GM18907 (cell line): ENCODE results near the gene PROC.

Experiments used
- ATAC-seq: cut with Tn5 transposase; IDR thresholded peaks from one replicate; pipeline ENCODE4 v1.9.1; 2021; ENCODE audit warnings: mild to moderate bottlenecking, moderate library complexity; ENCODE audit not compliant: unreplicated experiment

PROC gene

DNA sequence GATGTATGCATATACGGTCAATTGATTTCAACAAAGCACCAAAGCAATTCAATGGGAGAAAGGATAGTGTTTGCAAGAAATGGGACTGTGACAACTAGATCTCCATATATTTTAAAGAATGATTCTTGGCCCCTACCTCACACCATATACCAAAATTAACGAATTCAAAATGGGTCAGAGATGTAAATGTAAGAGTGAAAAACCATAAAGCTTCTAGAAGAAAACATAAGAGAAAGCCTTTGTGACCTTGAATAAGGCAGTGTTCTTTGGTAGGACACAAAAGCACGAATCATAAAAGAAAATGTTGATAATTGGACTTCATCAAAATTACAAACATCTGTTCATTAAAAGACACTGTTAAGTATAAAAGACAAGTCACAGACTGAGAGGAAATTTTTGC is 5.0 kb upstream of the PROC start:
- no peak for ATAC-seq

DNA sequence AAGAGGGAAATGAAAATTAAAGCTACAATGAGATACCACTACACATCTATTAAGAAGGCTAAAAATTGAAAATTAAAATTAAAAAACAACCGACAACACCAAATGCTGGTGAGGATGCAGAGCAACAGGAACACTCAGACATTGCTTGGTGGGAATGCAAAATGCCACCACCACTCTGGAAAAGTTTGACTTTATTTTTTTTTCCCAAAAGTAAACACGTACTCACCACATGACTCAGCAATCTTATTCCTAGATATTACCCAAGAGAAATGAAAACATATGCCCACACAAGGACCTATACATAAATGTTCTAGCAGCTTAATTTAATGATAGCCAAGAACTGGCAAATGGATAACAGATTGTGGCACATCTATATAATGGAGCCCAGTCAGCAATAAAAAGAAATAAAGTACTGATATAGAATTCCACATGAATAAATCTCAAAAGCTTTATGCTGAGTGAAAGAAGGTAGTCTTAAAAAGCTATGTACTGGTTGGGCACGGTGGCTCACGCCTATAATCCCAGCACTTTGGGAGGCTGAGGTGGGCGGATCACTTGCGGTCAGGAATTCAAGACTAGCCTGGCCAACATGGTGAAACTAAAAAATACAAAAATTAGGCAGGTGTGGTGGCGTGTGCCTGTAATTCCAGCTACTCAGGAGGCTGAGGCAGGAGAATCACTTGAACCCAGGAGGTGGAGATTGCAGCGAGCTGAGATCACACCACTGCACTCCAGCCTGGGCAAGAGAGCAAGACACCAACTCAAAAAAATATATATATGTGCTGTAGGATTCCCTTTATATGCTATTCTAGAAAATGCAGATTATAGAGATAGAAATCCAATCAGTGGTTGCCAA is 4.2 kb upstream of the PROC start:
- no peak for ATAC-seq

DNA sequence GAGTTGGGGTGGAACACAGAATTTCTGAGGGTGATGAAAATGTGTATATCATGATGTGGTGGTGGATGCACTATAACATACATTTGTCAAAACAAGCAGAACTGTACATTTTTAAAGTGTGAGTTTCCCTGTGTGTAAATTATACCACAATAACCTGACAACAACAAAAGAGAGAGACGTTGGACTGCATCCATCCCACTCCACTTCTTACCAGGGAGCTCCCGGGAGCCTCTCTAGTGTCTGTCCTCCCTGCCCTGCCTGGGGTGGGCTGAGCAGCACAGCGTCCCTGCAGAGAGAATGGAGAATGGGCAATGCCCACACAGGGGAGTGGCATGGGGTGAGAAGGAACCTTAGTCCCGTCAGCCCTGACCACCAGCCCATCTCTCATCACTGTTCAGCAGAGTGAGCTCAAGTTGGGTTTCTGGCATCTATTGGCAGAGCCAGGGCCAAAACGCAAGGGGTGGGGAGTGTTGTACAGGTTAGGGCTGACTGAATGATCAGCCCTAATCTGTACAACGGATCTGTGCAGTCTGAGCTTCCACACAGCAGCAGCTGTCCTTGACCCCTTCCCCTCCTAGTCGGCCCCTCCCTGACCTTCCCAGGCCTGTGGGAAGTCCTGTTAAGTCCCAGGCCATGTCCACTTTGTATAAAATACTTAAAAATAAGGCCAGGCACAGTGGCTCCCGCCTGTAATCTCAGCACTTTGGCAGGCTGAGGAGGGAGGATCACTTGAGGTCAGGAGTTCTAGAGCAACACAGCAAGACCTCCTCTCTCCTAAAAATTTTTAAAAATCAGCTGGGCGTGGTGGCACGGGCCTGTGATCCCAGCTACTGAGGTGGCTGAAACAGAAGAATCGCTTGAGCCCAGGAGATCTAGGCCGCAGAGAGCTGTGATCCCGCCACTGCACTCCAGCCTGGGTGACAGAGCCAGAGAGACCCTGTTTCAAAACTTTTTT is 3.3 kb upstream of the PROC start:
- ATAC-seq: no peak

DNA sequence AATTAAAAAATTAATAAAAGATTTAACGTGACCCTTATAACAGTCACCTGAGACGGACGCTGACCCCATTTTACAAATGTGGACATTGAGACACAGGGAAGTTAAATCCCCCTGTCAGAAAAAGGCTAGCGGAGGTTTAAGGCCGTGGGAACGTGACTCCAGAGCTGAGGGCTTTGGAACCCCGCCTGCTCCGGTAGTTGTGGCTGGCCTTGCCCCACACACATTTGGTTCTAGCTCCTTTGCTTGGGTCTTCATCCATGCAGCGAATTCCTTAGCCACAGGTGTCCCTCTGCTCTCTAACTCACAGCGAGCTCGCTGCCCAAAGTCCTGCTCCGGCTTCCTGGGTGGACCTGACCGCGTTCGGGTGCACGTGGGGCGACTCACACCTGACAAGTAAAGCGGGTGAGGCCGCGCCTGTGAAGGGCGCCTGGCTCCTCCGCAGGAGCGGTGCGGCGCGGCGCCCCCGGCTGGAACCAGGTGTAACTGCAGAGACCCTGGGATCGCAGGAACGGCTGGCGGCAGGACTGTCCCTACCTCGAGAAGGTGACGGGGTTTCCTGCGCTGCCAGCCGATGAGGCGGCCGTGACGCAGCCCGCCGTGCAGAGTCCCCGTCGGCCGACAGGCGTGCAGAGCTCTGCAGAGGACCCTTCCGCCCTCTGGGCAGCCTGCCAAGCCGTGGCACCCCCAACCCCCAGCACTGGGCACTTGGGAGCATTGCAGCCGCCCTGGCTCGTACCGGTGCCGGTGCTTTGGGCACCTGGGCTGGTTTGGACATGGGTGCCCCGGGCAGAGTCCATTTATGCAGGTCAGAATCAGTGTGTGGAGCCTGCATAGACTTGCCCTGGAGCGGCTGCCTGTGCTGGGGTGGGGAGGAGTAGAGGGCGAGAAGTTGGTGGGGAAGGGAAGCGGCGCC is 2.4 kb upstream of the PROC start:
- peak; percentile 73 for ATAC-seq

DNA sequence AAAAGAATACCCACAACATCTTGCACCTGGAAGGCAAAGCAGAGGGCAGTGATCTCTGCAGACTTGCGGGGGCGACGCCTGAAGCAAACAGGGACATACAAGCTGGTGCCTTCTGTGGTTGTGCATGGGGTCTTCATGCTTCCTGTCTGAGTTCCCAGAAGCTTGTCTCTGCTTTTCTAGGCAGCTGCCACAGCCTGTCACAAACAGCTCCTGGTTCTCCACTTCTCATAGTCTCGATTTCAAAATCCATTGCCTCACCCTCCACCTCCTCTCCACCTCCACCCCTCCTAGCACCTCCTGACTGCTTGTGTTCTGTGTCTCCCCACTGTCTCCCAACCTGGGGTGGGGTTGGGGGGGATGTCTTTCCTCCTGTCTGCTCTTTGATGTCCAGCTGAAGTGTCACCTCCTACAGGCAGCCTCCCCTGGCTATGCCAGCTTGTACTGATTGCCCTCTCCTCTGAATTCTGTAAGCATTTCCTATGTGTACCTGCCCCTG is 1.7 kb upstream of the PROC start:
- ATAC-seq: peak; percentile 18

- ATAC-seq: no peak
Measured at GRCh38 chr2:127417406-127417805, 821 bp upstream of the PROC start.

- no peak for ATAC-seq
Measured at GRCh38 chr2:127419112-127419430, 844 bp downstream of the PROC start.

DNA sequence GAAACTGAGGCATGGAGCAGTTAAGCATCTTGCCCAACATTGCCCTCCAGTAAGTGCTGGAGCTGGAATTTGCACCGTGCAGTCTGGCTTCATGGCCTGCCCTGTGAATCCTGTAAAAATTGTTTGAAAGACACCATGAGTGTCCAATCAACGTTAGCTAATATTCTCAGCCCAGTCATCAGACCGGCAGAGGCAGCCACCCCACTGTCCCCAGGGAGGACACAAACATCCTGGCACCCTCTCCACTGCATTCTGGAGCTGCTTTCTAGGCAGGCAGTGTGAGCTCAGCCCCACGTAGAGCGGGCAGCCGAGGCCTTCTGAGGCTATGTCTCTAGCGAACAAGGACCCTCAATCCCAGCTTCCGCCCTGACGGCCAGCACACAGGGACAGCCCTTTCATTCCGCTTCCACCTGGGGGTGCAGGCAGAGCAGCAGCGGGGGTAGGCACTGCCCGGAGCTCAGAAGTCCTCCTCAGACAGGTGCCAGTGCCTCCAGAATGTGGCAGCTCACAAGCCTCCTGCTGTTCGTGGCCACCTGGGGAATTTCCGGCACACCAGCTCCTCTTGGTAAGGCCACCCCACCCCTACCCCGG is 1.3 kb downstream of the PROC start:
- no peak for ATAC-seq

- ATAC-seq: no peak
Measured at GRCh38 chr2:127420039-127420864, 2.0 kb downstream of the PROC start.

- ATAC-seq: no peak
Measured at GRCh38 chr2:127421116-127421800, 3.0 kb downstream of the PROC start.

- ATAC-seq: no peak
Measured at GRCh38 chr2:127421871-127422558, 3.8 kb downstream of the PROC start.

DNA sequence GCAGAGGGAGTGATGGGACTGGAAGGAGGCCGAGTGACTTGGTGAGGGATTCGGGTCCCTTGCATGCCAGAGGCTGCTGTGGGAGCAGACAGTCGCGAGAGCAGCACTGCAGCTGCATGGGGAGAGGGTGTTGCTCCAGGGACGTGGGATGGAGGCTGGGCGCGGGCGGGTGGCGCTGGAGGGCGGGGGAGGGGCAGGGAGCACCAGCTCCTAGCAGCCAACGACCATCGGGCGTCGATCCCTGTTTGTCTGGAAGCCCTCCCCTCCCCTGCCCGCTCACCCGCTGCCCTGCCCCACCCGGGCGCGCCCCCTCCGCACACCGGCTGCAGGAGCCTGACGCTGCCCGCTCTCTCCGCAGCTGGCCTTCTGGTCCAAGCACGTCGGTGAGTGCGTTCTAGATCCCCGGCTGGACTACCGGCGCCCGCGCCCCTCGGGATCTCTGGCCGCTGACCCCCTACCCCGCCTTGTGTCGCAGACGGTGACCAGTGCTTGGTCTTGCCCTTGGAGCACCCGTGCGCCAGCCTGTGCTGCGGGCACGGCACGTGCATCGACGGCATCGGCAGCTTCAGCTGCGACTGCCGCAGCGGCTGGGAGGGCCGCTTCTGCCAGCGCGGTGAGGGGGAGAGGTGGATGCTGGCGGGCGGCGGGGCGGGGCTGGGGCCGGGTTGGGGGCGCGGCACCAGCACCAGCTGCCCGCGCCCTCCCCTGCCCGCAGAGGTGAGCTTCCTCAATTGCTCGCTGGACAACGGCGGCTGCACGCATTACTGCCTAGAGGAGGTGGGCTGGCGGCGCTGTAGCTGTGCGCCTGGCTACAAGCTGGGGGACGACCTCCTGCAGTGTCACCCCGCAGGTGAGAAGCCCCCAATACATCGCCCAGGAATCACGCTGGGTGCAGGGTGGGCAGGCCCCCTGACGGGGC is 4.6 kb downstream of the PROC start:
- ATAC-seq: no peak

- no peak for ATAC-seq
Measured at GRCh38 chr2:127423478-127423843, 5.2 kb downstream of the PROC start.

DNA sequence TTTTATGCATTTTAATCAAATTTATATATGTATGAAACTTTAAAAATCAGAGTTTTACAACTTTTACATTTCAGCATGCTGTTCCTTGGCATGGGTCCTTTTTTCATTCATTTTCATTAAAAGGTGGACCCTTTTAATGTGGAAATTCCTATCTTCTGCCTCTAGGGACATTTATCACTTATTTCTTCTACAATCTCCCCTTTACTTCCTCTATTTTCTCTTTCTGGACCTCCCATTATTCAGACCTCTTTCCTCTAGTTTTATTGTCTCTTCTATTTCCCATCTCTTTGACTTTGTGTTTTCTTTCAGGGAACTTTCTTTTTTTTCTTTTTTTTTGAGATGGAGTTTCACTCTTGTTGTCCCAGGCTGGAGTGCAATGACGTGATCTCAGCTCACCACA is 5.7 kb downstream of the PROC start:
- no peak for ATAC-seq

DNA sequence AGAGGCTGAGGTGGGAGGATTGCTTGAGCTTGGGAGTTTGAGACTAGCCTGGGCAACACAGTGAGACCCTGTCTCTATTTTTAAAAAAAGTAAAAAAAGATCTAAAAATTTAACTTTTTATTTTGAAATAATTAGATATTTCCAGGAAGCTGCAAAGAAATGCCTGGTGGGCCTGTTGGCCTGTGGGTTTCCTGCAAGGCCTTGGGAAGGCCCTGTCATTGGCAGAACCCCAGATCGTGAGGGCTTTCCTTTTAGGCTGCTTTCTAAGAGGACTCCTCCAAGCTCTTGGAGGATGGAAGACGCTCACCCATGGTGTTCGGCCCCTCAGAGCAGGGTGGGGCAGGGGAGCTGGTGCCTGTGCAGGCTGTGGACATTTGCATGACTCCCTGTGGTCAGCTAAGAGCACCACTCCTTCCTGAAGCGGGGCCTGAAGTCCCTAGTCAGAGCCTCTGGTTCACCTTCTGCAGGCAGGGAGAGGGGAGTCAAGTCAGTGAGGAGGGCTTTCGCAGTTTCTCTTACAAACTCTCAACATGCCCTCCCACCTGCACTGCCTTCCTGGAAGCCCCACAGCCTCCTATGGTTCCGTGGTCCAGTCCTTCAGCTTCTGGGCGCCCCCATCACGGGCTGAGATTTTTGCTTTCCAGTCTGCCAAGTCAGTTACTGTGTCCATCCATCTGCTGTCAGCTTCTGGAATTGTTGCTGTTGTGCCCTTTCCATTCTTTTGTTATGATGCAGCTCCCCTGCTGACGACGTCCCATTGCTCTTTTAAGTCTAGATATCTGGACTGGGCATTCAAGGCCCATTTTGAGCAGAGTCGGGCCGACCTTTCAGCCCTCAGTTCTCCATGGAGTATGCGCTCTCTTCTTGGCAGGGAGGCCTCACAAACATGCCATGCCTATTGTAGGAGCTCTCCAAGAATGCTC is 6.6 kb downstream of the PROC start:
- ATAC-seq: no peak
